Natural killer cell (primary cell): ENCODE data around the gene ACER3. TPM values are rescaled to one million over a fixed set of nuclear protein-coding genes. Genes with fewer than 3 reads are reported as not detected.

Experiments
- ATAC-seq, 3 donors: fragments of 150-1000 bp in 2 of 3; fragments of 200-7000 bp in 1 of 3; cut with Tn5 transposase; 1 replicate in 1 of 3; 2 replicates in 2 of 3; pipeline ENCODE4 v1.10.0; 2021; ENCODE audit warnings: mild to moderate bottlenecking in 2 of 3, moderate library complexity in 2 of 3
- DNase-seq, 2 donors: peaks; one replicate each; pipeline versions ENCODE4 v3.0.0 to v3.0.0-alpha.2; 2013 to 2021; ENCODE audit warnings: mixed read lengths in 1 of 2
- H3K27ac ChIP-seq: one replicate; pipeline ENCODE4 v1.5.1; 2013; ENCODE audit warnings: mild to moderate bottlenecking, low read length
- H3K27me3 ChIP-seq: one replicate; pipeline ENCODE4 v1.6.1; 2013; ENCODE audit warnings: low read length; ENCODE audit not compliant: control insufficient read depth, insufficient read depth
- H3K36me3 ChIP-seq: one replicate; pipeline ENCODE4 v1.6.1; 2013; ENCODE audit warnings: low read length; ENCODE audit not compliant: control insufficient read depth, insufficient read depth
- H3K4me1 ChIP-seq: one replicate; pipeline ENCODE4 v1.6.1; 2013; ENCODE audit warnings: low read length; ENCODE audit not compliant: control insufficient read depth, insufficient read depth
- H3K4me3 ChIP-seq: one replicate; pipeline ENCODE4 v1.5.1; 2013; ENCODE audit warnings: low read length
- H3K9me3 ChIP-seq: one replicate; pipeline ENCODE4 v1.6.1; 2013; ENCODE audit warnings: low read length; ENCODE audit not compliant: control insufficient read depth, insufficient read depth
- H3K27ac Mint-ChIP-seq, 2 donors: one replicate each; pipeline ENCODE4 v1.8.0; 2022; ENCODE audit warnings: mild to moderate bottlenecking in 2 of 2, mixed read lengths in 2 of 2, moderate library complexity in 1 of 2
- H3K27me3 Mint-ChIP-seq, 2 donors: one replicate each; pipeline ENCODE4 v1.8.0; 2022; ENCODE audit warnings: low read depth in 2 of 2, mixed read lengths in 2 of 2
- H3K36me3 Mint-ChIP-seq: one replicate; pipeline ENCODE4 v1.8.0; 2022; ENCODE audit warnings: mixed read lengths
- H3K4me1 Mint-ChIP-seq, 2 donors: one replicate each; pipeline ENCODE4 v1.8.0; 2022; ENCODE audit warnings: mixed read lengths in 2 of 2
- H3K4me3 Mint-ChIP-seq: one replicate; pipeline ENCODE4 v1.8.0; 2022; ENCODE audit warnings: mild to moderate bottlenecking, moderate library complexity, mixed read lengths
- H3K9me3 Mint-ChIP-seq, 2 donors: one replicate each; pipeline ENCODE4 v1.8.0; 2022; ENCODE audit warnings: mixed read lengths in 2 of 2
- WGBS: methylation state at CpG from one replicate; pipeline ENCODE4 v1.1.7; 2013; ENCODE audit warnings: missing lambda C conversion rate; ENCODE audit not compliant: insufficient coverage; 5-methylcytosine and 5-hydroxymethylcytosine counted together
- intact Hi-C: fragments of 100-400 bp; cut with micrococcal nuclease; formaldehyde crosslinking; loops from one replicate; pipeline ENCODE4 v1.14.2; 2022
- total RNA-seq, 4 donors: library from RNA; stranded (reverse); fragments of 120-200 nt in 1 of 4; gene quantifications; one replicate each; pipeline versions ENCODE4 v1.2.3 to v1.2.4, GENCODE V29; 2013 to 2022
- TF ChIP-seq, protein P1 (sequence below): fragments of 200-600 bp; IDR thresholded peaks from one replicate; pipeline ENCODE4 v1.8.0; 2022; ENCODE audit warnings: antibody characterized with exemption

Gene ACER3
- total RNA-seq, 3 donors from 2014 or later (not counting 1 experiment from before 2014, with no cell fraction given): 12.1 to 14.8 (median 13.6) TPM

DNA sequence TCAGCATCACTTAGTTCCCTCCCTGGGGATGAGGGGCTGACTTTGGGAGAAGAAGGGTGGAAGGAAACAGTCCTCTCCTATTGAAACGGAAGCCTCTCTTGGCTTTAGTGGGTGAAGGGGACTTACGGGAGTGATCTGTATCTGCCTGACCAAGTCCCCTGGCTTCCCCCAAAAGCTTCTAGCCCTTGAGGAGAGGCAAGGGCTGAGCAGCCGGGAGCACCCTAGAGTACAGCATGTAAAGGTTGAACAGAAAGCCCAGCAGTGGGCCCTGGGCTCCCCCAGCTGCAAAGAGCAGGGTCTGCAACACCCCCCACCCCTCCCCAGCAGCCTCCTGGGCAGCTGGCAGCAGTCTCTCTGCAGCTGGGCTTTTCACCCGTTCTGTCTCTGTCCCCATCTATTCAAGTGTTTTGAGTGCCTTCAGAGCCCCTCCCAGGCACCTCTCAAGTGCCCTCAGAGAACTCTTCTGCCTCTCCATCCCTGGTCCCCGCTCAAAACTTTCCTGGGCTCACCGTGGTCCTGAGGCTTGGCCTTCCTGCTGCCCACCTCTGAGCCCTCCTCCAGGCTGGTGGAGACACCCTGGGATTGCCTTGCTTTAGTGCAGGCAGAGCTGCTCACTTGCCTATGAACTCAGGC lies 208.7 kb downstream of the ACER3 start:
- Histone ChIP-seq H3K27ac (no peak overlapping the region), H3K9me3 (no peaks in the 10 kb centered on the region), H3K27me3 (peaks cover 10% of the 10 kb centered on the region), H3K4me3 (no peak overlapping the region), H3K4me1 (peaks cover 57% of the 10 kb centered on the region), H3K36me3 (no peaks in the 10 kb centered on the region)
- Mint-ChIP-seq H3K36me3 (no peaks in the 10 kb centered on the region), H3K9me3 (no peaks in the 10 kb centered on the region), H3K27me3 (peaks cover 0 to 11% of the 10 kb centered on the region in 2 donors), H3K4me3 (peak overlapping the region; percentile 81), H3K27ac (no peak overlapping the region), H3K4me1 (peaks cover 56 to 77% of the 10 kb centered on the region in 2 donors)
- intact Hi-C loops: no loop called here
- DNase-seq (no peak), ATAC-seq (no peak)
- TF ChIP-seq, protein P1, sequence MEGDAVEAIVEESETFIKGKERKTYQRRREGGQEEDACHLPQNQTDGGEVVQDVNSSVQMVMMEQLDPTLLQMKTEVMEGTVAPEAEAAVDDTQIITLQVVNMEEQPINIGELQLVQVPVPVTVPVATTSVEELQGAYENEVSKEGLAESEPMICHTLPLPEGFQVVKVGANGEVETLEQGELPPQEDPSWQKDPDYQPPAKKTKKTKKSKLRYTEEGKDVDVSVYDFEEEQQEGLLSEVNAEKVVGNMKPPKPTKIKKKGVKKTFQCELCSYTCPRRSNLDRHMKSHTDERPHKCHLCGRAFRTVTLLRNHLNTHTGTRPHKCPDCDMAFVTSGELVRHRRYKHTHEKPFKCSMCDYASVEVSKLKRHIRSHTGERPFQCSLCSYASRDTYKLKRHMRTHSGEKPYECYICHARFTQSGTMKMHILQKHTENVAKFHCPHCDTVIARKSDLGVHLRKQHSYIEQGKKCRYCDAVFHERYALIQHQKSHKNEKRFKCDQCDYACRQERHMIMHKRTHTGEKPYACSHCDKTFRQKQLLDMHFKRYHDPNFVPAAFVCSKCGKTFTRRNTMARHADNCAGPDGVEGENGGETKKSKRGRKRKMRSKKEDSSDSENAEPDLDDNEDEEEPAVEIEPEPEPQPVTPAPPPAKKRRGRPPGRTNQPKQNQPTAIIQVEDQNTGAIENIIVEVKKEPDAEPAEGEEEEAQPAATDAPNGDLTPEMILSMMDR: no peak
- 90% methylated on average over 6 of the region's 6 CpGs for WGBS

DNA sequence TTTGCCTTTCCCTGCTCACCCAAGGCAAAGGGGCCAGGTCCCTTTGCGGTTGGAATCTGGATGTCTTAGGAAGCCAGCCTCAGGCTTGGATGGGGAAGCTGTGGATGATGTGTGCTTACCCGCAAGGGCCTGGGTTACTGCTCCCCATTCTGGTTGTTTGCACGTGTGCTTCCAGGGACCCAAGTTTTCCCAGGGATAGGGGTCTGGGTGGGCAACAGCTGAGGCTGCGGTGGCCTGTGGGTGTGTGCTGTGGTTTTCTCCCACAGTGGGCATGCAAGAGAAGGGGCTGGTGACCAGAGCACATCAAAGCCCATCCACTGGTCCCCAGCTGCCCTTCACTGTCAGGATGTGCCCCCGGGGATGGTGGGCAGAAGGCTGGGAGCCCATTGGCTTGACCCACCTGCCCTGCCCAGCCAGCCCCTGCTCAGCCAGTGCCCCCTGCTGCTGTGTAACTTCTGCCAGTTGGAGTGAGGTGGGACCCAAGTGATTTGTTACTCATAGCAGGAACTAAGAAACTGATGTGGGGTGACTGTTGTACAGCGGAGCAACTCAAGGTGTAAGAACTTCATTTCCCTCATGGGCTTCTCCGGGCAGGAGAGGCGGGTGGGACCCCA lies 209.4 kb downstream of the ACER3 start:
- no peak overlapping the region for H3K4me3 ChIP-seq
- WGBS: 92% methylated on average over 8 of the region's 8 CpGs
- H3K36me3 ChIP-seq: no peaks in the 10 kb centered on the region
- Mint-ChIP-seq H3K4me1 (peaks cover 56 to 83% of the 10 kb centered on the region in 2 donors), H3K27ac (no peak overlapping the region), H3K9me3 (no peaks in the 10 kb centered on the region), H3K36me3 (no peaks in the 10 kb centered on the region), H3K4me3 (peak overlapping the region; percentile 28), H3K27me3 (peaks cover 0 to 7% of the 10 kb centered on the region in 2 donors)
- no peaks in the 10 kb centered on the region for H3K9me3 ChIP-seq
- ATAC-seq: no peak
- H3K27ac ChIP-seq: no peak overlapping the region
- peaks cover 10% of the 10 kb centered on the region for H3K27me3 ChIP-seq
- DNase-seq: no peak
- peaks cover 64% of the 10 kb centered on the region for H3K4me1 ChIP-seq
- intact Hi-C loops: no loop called here
- TF ChIP-seq, protein P1: no peak

DNA sequence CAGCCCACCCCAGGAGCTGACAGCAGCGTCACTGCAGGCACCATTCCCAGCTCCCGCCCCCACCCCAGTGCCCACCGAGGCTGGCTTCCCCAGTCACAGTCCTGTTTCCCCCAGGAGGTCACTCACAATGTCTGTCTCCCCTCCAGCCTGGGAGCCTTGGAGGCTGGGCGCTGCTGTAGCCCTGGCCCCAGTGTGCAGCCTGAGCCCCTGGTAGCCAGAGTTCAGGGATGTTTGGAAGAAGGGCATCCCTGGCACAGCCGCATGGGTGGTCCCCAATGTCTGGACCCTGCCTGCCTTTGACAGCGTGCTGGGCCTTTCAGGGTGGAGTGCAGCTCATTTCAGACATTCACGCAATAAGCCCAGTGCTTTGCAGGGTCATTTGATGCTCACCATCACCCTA lies 210.4 kb downstream of the ACER3 start:
- no peak for ATAC-seq
- peaks cover 50 to 86% of the 10 kb centered on the region in 2 donors for H3K4me1 Mint-ChIP-seq
- no peak overlapping the region for H3K4me3 ChIP-seq
- no peaks in the 10 kb centered on the region for H3K36me3 Mint-ChIP-seq
- peaks cover 62% of the 10 kb centered on the region for H3K4me1 ChIP-seq
- no peaks in the 10 kb centered on the region for H3K9me3 Mint-ChIP-seq
- peaks cover 10% of the 10 kb centered on the region for H3K27me3 ChIP-seq
- 90% methylated on average over 7 of the region's 7 CpGs for WGBS
- H3K9me3 ChIP-seq: no peaks in the 10 kb centered on the region
- DNase-seq: no peak
- no peak overlapping the region for H3K27ac ChIP-seq
- H3K4me3 Mint-ChIP-seq: no peak overlapping the region
- no peaks in the 10 kb centered on the region for H3K36me3 ChIP-seq
- no peak overlapping the region for H3K27ac Mint-ChIP-seq
- peaks cover 0 to 3% of the 10 kb centered on the region in 2 donors for H3K27me3 Mint-ChIP-seq
- TF ChIP-seq, protein P1: no peak
- intact Hi-C loops: no loop called here
